Effector CD4-positive, alpha-beta T cell (primary cell): Measurements from ENCODE around the gene DRAXIN.

Source experiments
- DNase-seq: peaks from one replicate; pipeline ENCODE4 v3.0.0-alpha.2; 2020

Gene DRAXIN

DNA sequence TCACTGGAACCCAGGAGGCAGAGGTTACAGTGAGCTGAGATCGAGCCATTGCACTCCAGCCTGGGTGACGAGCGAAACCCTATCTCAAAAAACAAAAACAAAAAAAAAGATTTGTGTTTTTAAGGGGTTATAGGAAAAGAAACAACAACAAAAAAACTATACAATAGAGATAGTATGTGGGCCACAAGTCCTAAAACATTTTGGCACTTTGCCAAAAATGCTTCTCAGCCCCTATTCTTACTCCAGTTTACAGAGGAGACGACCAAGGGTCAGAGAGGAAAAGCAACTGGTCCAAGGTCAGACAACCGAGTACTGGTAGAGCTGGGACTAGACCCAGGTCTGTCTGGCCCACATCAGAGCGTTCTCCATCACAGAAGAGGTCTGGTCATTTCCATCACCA is 33.9 kb upstream of the DRAXIN start:
- no peak for DNase-seq

- no peak for DNase-seq
Observed at GRCh38 chr1:11658542-11658941, 33.0 kb upstream of the DRAXIN start.

DNA sequence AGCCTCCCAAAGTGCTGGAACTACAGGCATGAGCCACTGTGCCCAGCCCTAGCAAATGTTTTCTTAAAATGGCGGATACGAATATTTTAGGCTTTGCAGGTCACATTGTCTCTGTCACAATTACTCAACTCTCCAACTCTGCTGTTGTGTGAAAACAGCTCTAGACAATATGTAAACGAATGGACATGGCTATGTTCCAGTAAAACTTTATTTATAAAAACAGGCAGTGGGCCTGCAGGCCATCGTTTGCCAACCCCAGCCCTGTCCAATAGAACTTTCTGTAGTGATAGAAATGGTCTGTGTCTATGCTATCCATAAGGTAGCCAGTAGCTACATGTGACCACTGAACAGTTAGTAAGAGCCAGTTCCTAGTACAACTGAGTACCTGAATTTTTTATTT is 31.8 kb upstream of the DRAXIN start:
- no peak for DNase-seq

GRCh38 chr1:11661103-11661502 is 30.4 kb upstream of the DRAXIN start:
- no peak for DNase-seq

GRCh38 chr1:11664336-11665065 is 27.0 kb upstream of the DRAXIN start:
- DNase-seq = peak; percentile 28

- no peak for DNase-seq
Observed at GRCh38 chr1:11668516-11668915, 23.0 kb upstream of the DRAXIN start.

DNA sequence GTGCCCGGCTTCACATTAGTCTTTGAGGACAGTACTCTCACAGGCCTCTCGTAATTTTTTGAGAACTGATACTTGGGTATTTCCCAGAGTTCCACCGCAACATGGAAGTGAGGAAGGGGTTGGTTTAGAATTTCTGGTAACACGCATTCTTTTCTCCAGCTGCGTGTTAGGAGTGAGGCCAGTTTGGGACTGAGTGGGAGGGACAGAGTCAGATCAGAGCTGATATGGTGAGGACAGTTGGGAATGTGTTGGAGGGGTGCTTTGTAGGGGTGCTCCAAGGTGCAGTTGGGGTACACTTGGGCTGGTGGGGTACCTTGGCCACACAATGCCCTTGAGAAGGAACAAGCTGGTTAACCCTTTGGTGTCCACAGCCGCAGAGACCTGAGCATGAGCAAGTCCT is 20.8 kb upstream of the DRAXIN start:
- DNase-seq = no peak

- no peak for DNase-seq
Observed at GRCh38 chr1:11671205-11671543, 20.3 kb upstream of the DRAXIN start.

GRCh38 chr1:11671544-11672286 is 19.8 kb upstream of the DRAXIN start:
- no peak for DNase-seq

GRCh38 chr1:11673089-11673769 is 18.3 kb upstream of the DRAXIN start:
- DNase-seq = no peak

- DNase-seq = no peak
Observed at GRCh38 chr1:11674488-11674887, 17.0 kb upstream of the DRAXIN start.

GRCh38 chr1:11675325-11675724 is 16.2 kb upstream of the DRAXIN start:
- no peak for DNase-seq

DNA sequence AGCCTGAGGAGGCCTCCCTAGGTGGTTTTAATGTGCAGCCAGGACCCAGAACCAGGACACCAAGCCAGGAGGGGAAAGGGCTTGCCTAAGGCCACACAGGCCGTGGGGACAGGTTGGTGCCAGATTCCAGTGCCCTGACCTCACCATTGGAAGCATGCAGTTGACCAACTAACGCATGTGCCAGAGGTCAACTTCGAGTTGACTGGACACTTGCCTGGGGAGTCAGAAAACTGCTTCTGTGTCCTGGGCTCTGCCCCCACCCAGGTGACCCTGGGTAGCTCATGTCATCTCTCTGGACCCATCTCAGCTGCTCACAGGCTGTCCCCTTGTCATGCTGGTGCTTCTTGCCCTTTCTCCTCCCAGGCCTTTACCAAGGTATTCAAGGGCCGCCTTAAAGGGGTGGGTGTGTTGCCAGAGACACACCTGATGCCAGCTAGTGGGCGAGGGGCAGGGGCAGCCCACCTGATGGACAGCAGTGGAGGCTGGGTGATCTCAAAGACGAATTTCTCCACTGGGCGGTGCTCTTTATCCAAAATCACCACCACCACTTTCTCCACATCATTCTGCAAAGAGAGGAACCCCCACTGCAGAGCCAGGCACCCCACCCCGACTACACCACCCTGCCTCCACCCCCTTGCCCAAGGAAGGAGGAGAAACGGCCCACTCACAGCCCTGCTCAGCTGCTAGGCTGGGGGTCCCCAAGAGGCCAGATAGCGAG is 15.0 kb upstream of the DRAXIN start:
- no peak for DNase-seq

GRCh38 chr1:11678442-11678841 is 13.1 kb upstream of the DRAXIN start:
- no peak for DNase-seq

GRCh38 chr1:11680270-11681070 is 11.0 kb upstream of the DRAXIN start:
- no peak for DNase-seq

GRCh38 chr1:11681071-11681771 is 10.3 kb upstream of the DRAXIN start, which contains the start of gene MAD2L2:
TSS of gene MAD2L2 (minus strand) at chr1:11681148. CDS start at chr1:11680601, 547 bp downstream.
- DNase-seq = peak; percentile 88

GRCh38 chr1:11682287-11682771 is 9.2 kb upstream of the DRAXIN start:
- no peak for DNase-seq

DNA sequence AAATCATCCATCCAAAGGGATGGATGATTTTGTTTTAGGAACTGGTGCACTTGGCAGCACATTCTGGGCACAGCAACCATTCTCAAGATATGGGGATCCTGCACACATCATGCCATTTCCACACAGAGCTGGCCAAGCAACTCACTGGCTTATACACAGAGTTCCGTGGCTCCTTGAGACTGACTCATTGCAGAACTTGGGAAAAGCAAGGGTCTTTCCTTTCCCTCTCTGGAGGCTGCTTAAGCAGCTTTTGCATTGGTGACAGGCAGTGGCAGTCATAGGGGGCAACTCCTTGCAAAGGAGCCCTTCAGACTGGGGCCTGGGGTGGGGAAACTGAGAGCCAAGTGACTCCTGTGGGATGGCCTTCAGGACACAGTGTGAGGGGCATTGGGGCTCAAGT is 8.7 kb upstream of the DRAXIN start:
- no peak for DNase-seq

- DNase-seq = no peak
Observed at GRCh38 chr1:11684070-11684469, 7.4 kb upstream of the DRAXIN start.

DNA sequence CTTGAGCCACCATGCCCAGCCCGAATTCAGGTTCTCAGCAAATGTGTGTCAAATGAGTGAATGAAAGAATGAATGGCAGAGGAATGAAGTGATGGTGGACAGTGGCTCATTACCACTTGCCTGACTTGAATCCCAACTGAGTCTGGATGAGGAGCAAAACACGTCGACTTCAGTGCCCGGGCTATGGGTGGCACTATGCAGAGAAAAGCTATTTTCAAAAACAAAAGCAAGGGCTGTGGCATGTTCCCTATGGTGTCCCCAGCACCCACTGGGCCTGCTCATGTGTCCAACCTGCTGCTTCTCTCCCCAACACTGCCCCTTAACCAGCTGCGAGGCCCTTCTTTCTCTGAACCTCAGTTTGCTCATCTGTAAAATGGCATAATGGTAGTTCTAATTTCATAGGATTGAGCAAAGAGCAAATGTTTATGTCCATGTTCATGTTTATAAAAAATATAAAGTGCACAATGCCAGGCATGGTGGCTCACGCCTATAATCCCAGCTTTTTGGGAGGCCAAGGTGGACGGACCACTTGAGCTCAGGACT is 6.2 kb upstream of the DRAXIN start:
- DNase-seq = no peak

DNA sequence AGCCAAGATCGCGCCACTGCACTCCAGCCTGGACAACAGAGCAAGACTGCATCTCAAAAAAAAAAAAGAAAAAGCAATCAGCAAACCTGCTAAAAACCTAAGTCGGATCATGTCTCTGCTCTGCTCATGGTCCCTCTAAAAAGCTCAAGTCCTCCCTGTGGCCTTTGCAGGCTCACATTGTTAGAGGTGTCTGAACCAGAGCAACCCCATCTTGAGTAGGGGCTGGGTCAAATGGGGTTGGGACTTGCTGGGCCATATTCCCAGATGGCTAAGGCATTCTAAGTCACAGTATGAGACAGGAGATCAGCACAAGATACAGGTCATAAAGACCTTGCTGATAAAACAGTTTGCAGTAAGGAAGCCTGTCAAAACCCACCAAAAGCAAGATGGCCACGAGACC is 3.0 kb upstream of the DRAXIN start:
- DNase-seq = no peak
